ENCODE measurements around the gene WEE2. TPM values are rescaled to one million over a fixed set of nuclear protein-coding genes. Genes with fewer than 3 reads are reported as not detected.

Gene WEE2
- total RNA-seq, result under 0.01 and 0.14 TPM in 2 replicates

DNA sequence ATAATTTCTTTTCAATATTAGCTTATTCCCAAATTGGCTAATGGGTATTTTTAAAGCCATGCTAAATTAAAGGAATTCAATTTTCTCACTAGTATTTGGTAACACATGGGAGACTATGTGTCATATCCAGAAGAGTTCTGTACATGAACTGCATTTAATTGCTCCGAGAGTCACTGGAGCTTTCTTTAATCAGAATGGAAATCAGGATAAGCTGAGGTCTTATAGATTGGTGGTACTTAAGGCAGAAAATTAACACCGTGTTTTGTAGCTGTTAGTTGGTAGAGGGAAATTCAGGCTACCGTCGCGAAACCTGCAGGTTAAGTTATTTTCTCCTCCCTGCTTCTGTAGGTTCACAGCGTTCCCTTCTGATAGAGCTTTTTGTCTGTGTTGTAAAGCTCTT, at the start of gene WEE2:
WEE2 (plus strand) TSS at position 3 of the 400 bp plus-strand sequence. CDS start 406 bp downstream, outside the sequence.

DNA sequence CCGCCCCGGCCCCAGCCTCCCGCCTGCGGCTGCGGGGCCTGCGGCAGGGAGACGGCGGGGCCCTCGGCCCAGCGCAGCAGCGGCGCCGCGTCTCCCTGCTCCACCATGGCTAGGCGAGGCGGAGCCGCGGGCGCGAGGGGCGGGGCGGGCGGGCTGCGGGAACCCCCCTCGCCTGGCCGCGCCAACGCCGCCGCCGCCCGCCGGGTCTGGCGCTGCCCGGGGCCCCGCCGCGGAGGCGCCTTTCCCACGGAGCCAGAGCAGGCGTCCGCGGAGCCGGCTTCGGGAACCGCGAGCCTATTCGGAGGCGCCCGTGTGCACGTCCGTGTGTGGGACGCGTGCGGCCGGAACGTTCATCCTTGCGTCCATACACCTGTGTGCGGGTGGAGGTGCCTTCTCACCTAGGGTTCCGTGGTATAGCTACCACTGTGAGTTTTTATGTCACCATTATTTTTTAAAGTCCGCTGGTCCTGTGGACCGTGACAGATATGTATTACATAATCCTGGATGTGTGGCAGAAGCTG, 6.0 kb upstream of the WEE2 start, which contains the start of gene DENND11:
DENND11 (minus strand) TSS at position 120 of the 521 bp plus-strand sequence; CDS start at position 107, 13 bp downstream.

DNA sequence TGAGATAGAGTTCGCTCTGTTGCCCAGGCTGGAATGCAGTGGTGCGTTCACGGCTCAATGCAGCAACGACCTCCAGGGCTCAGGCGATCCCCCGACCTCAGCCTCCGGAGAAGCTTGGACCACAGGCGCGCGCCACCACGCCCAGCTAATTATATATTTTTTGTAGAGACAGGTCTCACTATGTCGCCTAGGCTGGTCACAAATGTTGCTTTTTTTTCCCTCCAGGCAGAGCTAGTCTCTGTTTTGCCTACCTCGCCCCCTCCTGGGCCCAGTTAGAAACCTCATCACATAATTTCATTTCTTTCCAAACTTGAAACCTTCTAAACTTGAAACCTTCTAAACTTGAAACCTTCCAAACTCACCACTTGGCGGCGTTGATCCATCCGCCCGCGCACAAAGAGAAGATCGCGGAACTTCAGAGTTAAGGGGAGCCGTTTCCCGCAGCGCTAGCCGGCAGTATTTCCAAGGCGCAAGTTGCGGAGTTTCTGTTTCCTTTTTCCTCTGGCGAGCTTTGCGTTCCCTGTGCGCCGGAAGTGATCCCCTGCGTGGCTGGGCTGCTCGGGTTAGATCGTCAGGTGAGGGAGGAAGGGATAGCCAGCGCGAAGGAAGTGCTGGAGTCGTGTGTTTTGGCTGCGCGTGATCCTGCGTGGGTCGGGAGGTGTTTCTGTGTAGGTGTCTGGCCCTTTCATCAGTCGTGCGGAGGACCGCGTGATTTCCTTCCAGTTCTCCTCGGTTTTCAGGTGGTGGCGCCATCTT, 29.9 kb downstream of the WEE2 start, which contains the start of gene SSBP1:
SSBP1 (plus strand) TSS at position 523 of the 756 bp plus-strand sequence. CDS start 809 bp downstream, outside the sequence.

DNA sequence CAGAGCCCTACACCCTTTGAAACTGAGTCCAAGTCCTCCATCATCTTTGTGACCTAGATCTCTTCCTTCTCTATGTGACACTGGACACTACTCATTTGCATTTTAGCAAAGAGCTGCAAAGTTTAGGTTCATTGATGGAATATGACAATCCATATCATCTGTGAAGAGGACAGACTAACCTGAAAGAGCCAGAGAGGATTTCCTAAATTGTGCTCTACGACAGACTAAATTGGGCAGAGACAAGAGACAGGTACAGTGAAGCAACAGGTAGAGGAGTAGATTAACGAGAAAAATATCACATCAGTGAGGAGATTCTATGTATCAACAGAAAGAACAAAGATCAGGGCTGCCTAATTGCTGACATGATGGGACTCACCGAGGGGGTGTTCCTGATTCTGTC, 55.6 kb downstream of the WEE2 start, which contains the start of gene TAS2R3:
TAS2R3 (plus strand) TSS at position 301 of the 400 bp plus-strand sequence; CDS start at position 363, 62 bp downstream.

DNA sequence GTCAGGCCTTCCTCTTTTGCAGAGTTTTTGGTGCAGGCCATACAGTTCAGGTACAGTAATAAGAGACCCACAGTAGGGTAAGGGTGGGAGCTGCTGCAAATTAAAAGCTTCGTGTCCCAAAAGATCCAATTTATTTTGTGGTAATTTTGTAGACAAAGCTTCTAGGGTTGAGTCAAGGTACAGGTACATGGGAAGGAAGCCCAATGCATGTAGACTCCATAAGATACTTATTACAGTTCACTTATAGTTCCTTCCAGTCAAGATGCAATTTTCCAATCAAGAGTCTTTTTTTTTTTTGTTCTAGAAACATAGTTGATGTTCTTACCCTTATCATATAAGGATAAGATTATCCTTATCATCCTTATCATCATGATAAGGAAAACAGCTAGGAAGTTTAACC, 68.2 kb downstream of the WEE2 start, which contains the start of gene TAS2R4:
TAS2R4 (plus strand) TSS at position 301 of the 400 bp plus-strand sequence. CDS start 1,815 bp downstream, outside the sequence.

Other genes starting within 250 kb of the WEE2 start
- gene AGK, start 156.9 kb upstream of the WEE2 start, total RNA-seq, result 22.6 and 32.4 TPM in 2 replicates
- gene DENND11, start 6.2 kb upstream of the WEE2 start, total RNA-seq, result 16.1 and 28.5 TPM in 2 replicates
- gene SSBP1, start 30.0 kb downstream of the WEE2 start, total RNA-seq, result 116 and 149 TPM in 2 replicates
- gene TAS2R3, start 55.7 kb downstream of the WEE2 start, total RNA-seq, result 1.0 and 7.8 TPM in 2 replicates
- gene TAS2R4, start 68.3 kb downstream of the WEE2 start, total RNA-seq, result 1.0 and 6.4 TPM in 2 replicates
- gene TAS2R5, start 81.9 kb downstream of the WEE2 start, total RNA-seq, result 1.0 and 4.4 TPM in 2 replicates
- not detected in 2 replicates for gene PRSS37, start 133.1 kb downstream of the WEE2 start, total RNA-seq
- 0.43 TPM in 1 of 2 replicates, not detected in the other for gene OR9A4, start 208.0 kb downstream of the WEE2 start, total RNA-seq
- gene CLEC5A, start 238.6 kb downstream of the WEE2 start, total RNA-seq, result 0.07 TPM in 1 of 2 replicates, not detected in the other